ENCODE data around the gene MBD5.

Gene MBD5

DNA sequence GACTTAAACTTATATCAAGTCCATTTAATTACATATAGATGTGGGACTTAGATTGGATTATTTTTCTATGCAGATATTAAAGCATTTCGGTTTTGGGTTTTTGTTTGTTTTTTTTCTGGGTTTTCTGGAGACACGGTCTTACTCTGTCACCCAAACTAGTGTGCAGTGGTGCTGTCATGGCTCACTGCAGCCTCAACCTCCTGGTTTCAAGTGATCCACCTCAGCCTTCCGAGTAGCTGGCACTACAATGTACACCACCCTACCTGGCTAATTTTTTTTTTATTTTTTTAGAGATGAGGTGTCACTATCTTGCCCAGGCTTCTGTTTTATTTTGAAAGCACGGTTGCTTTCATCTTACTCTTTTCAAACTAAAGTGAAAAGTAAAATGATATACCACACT, 281.6 kb downstream of the MBD5 start:
- no peaks in the 10 kb centered on the region for H3K4me1 Mint-ChIP-seq

DNA sequence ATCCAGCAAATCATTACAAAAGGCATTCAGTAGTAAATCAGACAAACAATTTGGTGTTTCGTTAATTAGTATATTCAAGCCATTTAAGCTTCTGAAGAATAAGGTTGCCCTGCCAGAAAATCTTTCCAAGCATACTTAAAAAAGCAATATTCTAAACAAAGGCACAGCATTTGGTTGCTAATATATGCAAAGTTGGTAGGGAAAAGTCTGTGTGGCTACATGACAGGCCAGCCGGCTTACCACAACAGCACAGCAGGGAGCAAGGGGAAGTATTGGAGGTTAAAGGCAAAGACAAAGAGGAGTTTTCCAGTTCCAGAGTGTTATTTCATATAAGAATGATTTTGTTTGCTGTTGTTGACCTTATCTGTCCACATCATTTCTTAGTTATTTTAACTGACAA, 282.3 kb downstream of the MBD5 start:
- Mint-ChIP-seq H3K4me3 (no peak overlapping the region), H3K36me3 (ENCODE audit: insufficient read depth) (peaks cover 3% of the 10 kb centered on the region), H3K9me3 (no peaks in the 10 kb centered on the region)

More for the DNA sequence above, 281.6 kb downstream of the MBD5 start:
- DNase-seq (ENCODE audit: low spot score in 2 of 2) (no peak), ATAC-seq (replicated peaks; ENCODE audit: extremely low read depth, poor library complexity, severe bottlenecking) (no peak)
- no peak overlapping the region for H3K4me3 Mint-ChIP-seq
- H3K9me3 Mint-ChIP-seq: no peaks in the 10 kb centered on the region
- no peak overlapping the region for H3K27ac Mint-ChIP-seq (ENCODE audit: low read depth)
- H3K36me3 Mint-ChIP-seq (ENCODE audit: insufficient read depth): peaks cover 3% of the 10 kb centered on the region
- H3K27me3 Mint-ChIP-seq: no peaks in the 10 kb centered on the region

GRCh38 chr2:148305476-148305875, 284.6 kb downstream of the MBD5 start:
- ATAC-seq (replicated peaks; ENCODE audit: extremely low read depth, poor library complexity, severe bottlenecking) (no peak), DNase-seq (ENCODE audit: low spot score in 2 of 2) (no peak)
- Mint-ChIP-seq H3K36me3 (ENCODE audit: insufficient read depth) (peaks cover 6% of the 10 kb centered on the region), H3K27me3 (no peaks in the 10 kb centered on the region), H3K4me1 (peaks cover 9% of the 10 kb centered on the region), H3K4me3 (no peak overlapping the region), H3K9me3 (no peaks in the 10 kb centered on the region), H3K27ac (ENCODE audit: low read depth) (no peak overlapping the region)

More for the DNA sequence above, 282.3 kb downstream of the MBD5 start:
- H3K4me1 Mint-ChIP-seq: no peaks in the 10 kb centered on the region
- H3K27me3 Mint-ChIP-seq: no peaks in the 10 kb centered on the region
- ATAC-seq (replicated peaks; ENCODE audit: extremely low read depth, poor library complexity, severe bottlenecking) (no peak), DNase-seq (ENCODE audit: low spot score in 2 of 2) (no peak)
- H3K27ac Mint-ChIP-seq (ENCODE audit: low read depth): no peak overlapping the region

GRCh38 chr2:148306027-148306426, 285.1 kb downstream of the MBD5 start:
- no peaks in the 10 kb centered on the region for H3K9me3 Mint-ChIP-seq
- peaks cover 14% of the 10 kb centered on the region for H3K4me1 Mint-ChIP-seq
- H3K36me3 Mint-ChIP-seq (ENCODE audit: insufficient read depth): peaks cover 7% of the 10 kb centered on the region
- H3K27ac Mint-ChIP-seq (ENCODE audit: low read depth): no peak overlapping the region
- H3K4me3 Mint-ChIP-seq: no peak overlapping the region
- no peak for ATAC-seq (replicated peaks; ENCODE audit: extremely low read depth, poor library complexity, severe bottlenecking)
- H3K27me3 Mint-ChIP-seq: no peaks in the 10 kb centered on the region
- no peak for DNase-seq (ENCODE audit: low spot score in 2 of 2)

- H3K36me3 Mint-ChIP-seq (ENCODE audit: insufficient read depth): peaks cover 1% of the 10 kb centered on the region
- no peaks in the 10 kb centered on the region for H3K9me3 Mint-ChIP-seq
- no peaks in the 10 kb centered on the region for H3K27me3 Mint-ChIP-seq
- peaks cover 12% of the 10 kb centered on the region for H3K4me1 Mint-ChIP-seq
- H3K27ac Mint-ChIP-seq (ENCODE audit: low read depth): no peak overlapping the region
- ATAC-seq (replicated peaks; ENCODE audit: extremely low read depth, poor library complexity, severe bottlenecking) (no peak), DNase-seq (ENCODE audit: low spot score in 2 of 2) (no peak)
- no peak overlapping the region for H3K4me3 Mint-ChIP-seq
These were observed 296.7 kb downstream of the MBD5 start for GRCh38 chr2:148317598-148317997.

DNA sequence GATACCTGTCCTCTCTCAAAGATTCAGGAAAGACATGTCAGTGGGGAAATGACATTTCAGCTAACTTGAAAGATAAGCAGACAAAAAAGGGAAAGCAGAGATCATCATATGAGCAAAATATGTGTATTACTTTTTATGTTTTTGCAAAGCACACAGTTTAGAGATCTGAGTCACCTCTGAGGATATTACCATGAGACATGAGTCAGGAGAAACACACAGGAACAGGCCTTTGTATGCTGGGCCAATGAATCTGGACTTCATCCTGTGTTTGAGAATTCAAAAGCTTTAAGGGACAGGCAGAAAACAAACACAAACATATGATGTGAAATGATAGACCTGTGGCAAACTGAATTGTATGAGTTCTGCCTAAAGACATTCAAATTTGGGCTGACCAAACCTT, 317.6 kb downstream of the MBD5 start:
- no peak for DNase-seq (ENCODE audit: low spot score in 2 of 2)
- Mint-ChIP-seq H3K36me3 (ENCODE audit: insufficient read depth) (peaks cover 9% of the 10 kb centered on the region), H3K4me3 (no peak overlapping the region), H3K4me1 (peaks cover 6% of the 10 kb centered on the region), H3K9me3 (no peaks in the 10 kb centered on the region), H3K27ac (ENCODE audit: low read depth) (no peak overlapping the region), H3K27me3 (no peaks in the 10 kb centered on the region)
- ATAC-seq (replicated peaks; ENCODE audit: extremely low read depth, poor library complexity, severe bottlenecking): no peak

- peaks cover 10% of the 10 kb centered on the region for H3K4me1 Mint-ChIP-seq
- DNase-seq (ENCODE audit: low spot score in 2 of 2): no peak
- H3K4me3 Mint-ChIP-seq: no peak overlapping the region
- no peak for ATAC-seq (replicated peaks; ENCODE audit: extremely low read depth, poor library complexity, severe bottlenecking)
- H3K9me3 Mint-ChIP-seq: no peaks in the 10 kb centered on the region
- peaks cover 11% of the 10 kb centered on the region for H3K36me3 Mint-ChIP-seq (ENCODE audit: insufficient read depth)
- no peaks in the 10 kb centered on the region for H3K27me3 Mint-ChIP-seq
- no peak overlapping the region for H3K27ac Mint-ChIP-seq (ENCODE audit: low read depth)
These were observed 321.2 kb downstream of the MBD5 start for GRCh38 chr2:148342086-148342485.

- Mint-ChIP-seq H3K27me3 (no peaks in the 10 kb centered on the region), H3K36me3 (ENCODE audit: insufficient read depth) (peaks cover 3% of the 10 kb centered on the region), H3K4me3 (no peak overlapping the region), H3K4me1 (peaks cover 27% of the 10 kb centered on the region), H3K27ac (ENCODE audit: low read depth) (no peak overlapping the region), H3K9me3 (peaks cover 6% of the 10 kb centered on the region)
- ATAC-seq (replicated peaks; ENCODE audit: extremely low read depth, poor library complexity, severe bottlenecking) (no peak), DNase-seq (ENCODE audit: low spot score in 2 of 2) (no peak)
These were observed 329.3 kb downstream of the MBD5 start for GRCh38 chr2:148350199-148350598.

- no peak overlapping the region for H3K4me3 Mint-ChIP-seq
- no peak overlapping the region for H3K27ac Mint-ChIP-seq (ENCODE audit: low read depth)
- H3K9me3 Mint-ChIP-seq: peaks cover 6% of the 10 kb centered on the region
- DNase-seq (ENCODE audit: low spot score in 2 of 2) (no peak), ATAC-seq (replicated peaks; ENCODE audit: extremely low read depth, poor library complexity, severe bottlenecking) (no peak)
- H3K27me3 Mint-ChIP-seq: no peaks in the 10 kb centered on the region
- H3K4me1 Mint-ChIP-seq: peaks cover 24% of the 10 kb centered on the region
- peaks cover 2% of the 10 kb centered on the region for H3K36me3 Mint-ChIP-seq (ENCODE audit: insufficient read depth)
These were observed 330.7 kb downstream of the MBD5 start for GRCh38 chr2:148351437-148352143.

DNA sequence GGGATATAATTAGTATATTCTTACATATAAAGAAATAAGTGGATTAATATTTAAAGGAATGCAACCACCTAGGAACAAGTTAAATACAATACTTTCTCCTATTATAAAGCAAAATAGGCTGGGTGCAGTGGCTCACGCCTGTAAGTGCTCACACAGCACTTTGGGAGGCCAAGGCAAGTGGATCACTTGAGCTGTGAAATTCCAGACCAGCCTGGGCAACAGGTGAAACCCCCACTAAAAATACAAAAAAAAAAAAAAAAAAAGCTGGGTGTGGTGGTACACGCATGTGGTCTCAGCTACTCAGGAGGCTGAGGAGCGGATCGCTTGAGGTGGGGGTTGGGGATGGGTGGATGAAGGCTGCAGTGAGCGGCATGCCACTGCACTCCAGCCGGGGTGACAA, 337.5 kb downstream of the MBD5 start:
- DNase-seq (ENCODE audit: low spot score in 2 of 2): no peak
- no peak for ATAC-seq (replicated peaks; ENCODE audit: extremely low read depth, poor library complexity, severe bottlenecking)
- H3K4me3 Mint-ChIP-seq: no peak overlapping the region
- H3K27me3 Mint-ChIP-seq: no peaks in the 10 kb centered on the region
- no peak overlapping the region for H3K27ac Mint-ChIP-seq (ENCODE audit: low read depth)
- peaks cover 4% of the 10 kb centered on the region for H3K9me3 Mint-ChIP-seq
- H3K4me1 Mint-ChIP-seq: peaks cover 17% of the 10 kb centered on the region
- H3K36me3 Mint-ChIP-seq (ENCODE audit: insufficient read depth): no peaks in the 10 kb centered on the region

DNA sequence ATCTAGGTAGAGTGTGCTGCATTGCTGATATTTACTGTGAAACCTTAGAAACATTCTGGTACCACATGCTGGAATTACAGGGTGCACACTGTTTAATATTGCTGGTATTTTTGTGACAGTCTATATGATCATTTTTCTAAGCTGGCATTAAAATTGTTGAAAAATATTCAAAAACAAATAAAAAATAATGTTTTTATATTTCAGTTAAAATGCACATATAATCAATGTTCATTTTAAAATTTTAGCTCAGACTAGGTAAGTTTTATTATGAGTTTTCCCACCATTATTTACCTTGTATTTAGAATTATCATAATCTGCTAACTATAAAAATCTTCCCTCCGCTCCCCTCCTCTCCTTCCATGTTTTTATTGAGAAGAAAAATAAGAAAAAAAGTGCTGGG, 339.8 kb downstream of the MBD5 start:
- ATAC-seq (replicated peaks; ENCODE audit: extremely low read depth, poor library complexity, severe bottlenecking): no peak
- Mint-ChIP-seq H3K36me3 (ENCODE audit: insufficient read depth) (no peaks in the 10 kb centered on the region), H3K27ac (ENCODE audit: low read depth) (no peak overlapping the region)

DNA sequence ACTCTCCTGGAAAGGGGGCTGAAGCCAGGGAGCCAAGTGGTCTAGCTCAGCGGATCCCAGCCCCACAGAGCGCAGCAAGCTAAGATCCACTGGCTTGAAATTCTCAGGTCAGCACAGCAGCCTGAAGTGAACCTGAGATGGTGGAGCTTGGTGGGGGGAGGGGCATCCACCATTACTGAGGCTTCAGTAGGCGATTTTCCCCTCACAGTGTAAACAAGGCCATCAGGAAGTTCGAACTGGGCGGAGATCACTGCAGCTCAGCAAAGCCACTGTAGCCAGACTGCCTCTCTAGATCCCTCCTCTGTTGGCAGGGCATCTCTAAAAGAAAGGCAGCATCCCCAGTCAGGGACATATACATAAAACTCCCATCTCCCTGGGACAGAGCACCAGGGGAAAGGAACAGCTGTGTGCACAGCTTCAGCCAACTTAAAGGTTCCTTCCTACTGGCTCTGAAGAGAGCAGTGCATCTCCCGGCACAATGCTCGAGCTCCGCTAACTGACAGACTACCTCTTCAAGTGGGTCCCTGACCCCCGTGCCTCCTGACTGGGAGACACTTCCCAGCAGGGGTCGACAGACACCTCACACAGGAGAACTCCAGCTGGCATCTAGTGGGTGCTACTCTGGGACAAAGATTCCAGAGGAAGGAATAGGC, 341.4 kb downstream of the MBD5 start:
- DNase-seq (ENCODE audit: low spot score in 2 of 2): no peak
- Mint-ChIP-seq H3K4me1 (peaks cover 8% of the 10 kb centered on the region), H3K27ac (ENCODE audit: low read depth) (no peak overlapping the region), H3K27me3 (no peaks in the 10 kb centered on the region), H3K4me3 (no peak overlapping the region), H3K9me3 (peaks cover 12% of the 10 kb centered on the region), H3K36me3 (ENCODE audit: insufficient read depth) (no peaks in the 10 kb centered on the region)
- ATAC-seq (replicated peaks; ENCODE audit: extremely low read depth, poor library complexity, severe bottlenecking): no peak

More for the DNA sequence above, 339.8 kb downstream of the MBD5 start:
- no peak for DNase-seq (ENCODE audit: low spot score in 2 of 2)
- no peaks in the 10 kb centered on the region for H3K27me3 Mint-ChIP-seq
- H3K9me3 Mint-ChIP-seq: peaks cover 12% of the 10 kb centered on the region
- H3K4me1 Mint-ChIP-seq: peaks cover 8% of the 10 kb centered on the region
- H3K4me3 Mint-ChIP-seq: no peak overlapping the region

DNA sequence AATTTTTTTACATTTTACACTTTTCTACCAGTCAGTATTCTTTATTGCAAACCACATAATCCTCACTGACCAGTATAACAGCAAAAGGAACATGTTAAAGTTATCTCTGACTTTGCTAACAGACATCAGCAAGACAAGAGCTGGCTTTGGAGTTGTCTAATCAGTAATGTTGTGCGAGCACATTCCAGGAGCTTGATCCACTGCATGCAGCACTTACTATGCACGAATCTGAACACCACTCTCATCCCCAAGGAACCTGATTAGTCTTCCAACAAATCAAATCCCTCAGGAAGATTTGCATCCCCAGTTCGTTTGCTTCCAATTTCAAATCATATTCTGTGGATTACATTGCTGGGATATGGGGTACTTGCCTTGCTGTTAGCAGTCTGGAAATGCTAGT, 354.3 kb downstream of the MBD5 start:
- Mint-ChIP-seq H3K27me3 (no peaks in the 10 kb centered on the region), H3K9me3 (no peaks in the 10 kb centered on the region), H3K4me3 (no peak overlapping the region), H3K36me3 (ENCODE audit: insufficient read depth) (no peaks in the 10 kb centered on the region), H3K27ac (ENCODE audit: low read depth) (no peak overlapping the region), H3K4me1 (no peaks in the 10 kb centered on the region)
- ATAC-seq (replicated peaks; ENCODE audit: extremely low read depth, poor library complexity, severe bottlenecking) (no peak), DNase-seq (ENCODE audit: low spot score in 2 of 2) (no peak)

Measured in central memory CD8-positive, alpha-beta T cell (primary cell).